DMS53 treated with DMSO at 0.1 percent for 48 hours (cell line): Measurements from ENCODE around the gene F10.
"Not testable (repeated sequence)": the region's sequence is repeated elsewhere in the genome, so short reads cannot be mapped to it uniquely, and the experiment has no call there.

ENCODE experiments used
- DNase-seq: peaks from one replicate; lab custom pipeline; 2025; ENCODE audit not compliant: unreplicated experiment; lab: John Stamatoyannopoulos, UW

Gene F10

GRCh38 chr13:113151745-113152690 is 29.4 kb downstream of the F10 start:
- DNase-seq = no peak

DNA sequence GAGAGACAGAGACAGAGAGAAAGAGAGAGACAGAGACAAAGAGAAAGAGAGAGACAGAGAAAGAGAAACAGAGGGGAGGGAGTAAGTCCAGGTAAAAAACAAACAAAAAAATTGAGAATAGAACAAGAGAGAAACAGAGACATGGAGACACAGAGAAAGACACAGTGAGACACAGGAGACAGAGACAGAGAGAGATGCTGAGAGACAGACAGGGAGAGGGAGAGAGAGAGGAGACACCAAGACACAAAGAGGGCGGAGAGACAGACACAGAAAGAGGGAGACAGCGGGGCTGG is 30.0 kb downstream of the F10 start:
- DNase-seq = no peak

GRCh38 chr13:113152984-113153809 is 30.6 kb downstream of the F10 start:
- peak; percentile 3 for DNase-seq

DNA sequence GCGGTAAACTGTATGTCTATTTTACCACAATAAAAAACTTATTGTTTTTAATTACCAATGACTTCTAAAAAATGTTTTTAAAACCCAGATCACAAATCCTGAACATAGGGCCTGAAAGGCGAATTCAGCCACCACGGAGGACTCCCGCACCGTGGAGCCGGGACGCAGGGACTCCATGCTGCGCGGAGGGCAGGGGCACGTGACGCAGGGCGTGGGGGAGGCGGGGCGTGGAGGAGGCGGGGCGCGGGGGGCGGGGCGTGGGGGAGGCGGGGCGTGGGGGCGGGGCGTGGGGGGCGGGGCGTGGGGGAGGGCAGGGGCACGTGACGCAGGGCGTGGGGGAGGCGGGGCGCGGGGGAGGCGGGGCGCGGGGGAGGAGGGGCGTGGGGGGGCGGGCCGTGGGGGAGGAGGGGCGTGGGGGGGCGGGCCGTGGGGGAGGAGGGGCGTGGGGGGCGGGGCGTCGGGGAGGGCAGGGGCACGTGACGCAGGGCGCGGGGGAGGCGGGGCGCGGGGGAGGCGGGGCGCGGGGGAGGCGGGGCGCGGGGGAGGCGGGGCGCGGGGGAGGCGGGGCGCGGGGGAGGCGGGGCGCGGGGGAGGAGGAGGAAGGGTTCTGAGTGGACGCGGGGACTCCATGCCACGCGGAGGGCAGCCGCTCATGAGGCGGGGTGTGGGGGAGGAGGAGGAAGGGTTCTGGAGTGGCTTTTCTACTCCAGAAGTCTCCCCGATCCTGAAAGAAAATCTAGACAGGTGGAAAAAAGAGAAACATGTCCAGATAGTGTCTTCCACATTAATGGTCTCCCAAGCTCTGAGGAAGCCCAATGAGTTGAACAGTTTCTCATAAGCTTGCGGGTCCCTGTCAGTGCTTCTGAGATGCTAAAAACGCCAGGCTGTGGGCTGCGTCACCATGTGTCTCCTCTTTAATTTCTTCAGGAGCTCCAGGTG is 31.5 kb downstream of the F10 start:
- DNase-seq = peak; percentile 16

DNA sequence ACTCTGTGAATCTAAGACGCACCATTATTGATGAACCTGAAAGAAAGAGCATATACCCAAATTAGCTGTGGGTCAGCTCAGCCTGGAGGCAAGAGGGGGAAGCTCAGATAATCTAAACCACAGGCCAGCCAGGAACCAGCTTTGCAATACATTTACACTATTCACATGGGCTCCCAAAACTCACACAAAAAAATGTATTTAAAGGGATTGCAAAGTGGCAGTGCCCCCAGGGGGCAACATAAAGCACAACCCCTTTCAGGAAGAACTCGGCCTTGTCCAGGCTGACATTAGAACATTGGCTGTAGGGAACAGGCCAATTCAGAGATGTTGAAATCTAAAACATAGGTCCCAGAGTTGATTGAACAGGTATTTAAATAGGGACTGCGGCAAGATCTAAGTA is 32.6 kb downstream of the F10 start:
- DNase-seq = no peak

DNA sequence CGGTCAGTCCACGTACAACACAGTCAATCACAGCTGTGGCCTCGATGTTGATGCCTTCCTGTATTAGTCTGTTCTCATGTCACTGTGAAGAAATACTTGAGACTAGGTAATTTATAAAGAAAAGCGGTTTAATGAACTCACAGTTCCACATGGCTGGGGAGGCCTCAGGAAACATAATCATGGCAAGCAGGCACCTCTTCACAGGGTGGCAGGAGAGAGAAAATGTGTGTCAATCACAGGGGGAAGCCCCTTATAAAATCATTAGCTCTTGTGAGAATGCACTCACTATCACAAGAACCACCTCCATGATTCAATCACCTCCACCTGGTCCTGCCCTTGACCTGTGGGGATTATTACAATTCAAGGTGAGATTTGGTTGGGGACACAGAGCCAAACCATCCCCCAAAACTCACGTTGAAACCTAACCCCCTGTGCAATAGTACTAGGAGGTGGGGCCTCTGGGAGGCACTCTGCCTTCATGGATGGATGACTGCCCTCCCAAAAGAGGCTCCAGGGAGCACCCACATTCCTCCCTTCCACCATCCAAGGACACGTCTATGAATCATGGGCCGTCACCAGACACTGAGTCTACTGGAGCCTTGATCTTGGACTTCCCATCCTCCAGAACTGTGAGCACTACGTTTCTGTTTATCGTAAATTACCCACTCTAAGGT is 33.5 kb downstream of the F10 start:
- no peak for DNase-seq

DNA sequence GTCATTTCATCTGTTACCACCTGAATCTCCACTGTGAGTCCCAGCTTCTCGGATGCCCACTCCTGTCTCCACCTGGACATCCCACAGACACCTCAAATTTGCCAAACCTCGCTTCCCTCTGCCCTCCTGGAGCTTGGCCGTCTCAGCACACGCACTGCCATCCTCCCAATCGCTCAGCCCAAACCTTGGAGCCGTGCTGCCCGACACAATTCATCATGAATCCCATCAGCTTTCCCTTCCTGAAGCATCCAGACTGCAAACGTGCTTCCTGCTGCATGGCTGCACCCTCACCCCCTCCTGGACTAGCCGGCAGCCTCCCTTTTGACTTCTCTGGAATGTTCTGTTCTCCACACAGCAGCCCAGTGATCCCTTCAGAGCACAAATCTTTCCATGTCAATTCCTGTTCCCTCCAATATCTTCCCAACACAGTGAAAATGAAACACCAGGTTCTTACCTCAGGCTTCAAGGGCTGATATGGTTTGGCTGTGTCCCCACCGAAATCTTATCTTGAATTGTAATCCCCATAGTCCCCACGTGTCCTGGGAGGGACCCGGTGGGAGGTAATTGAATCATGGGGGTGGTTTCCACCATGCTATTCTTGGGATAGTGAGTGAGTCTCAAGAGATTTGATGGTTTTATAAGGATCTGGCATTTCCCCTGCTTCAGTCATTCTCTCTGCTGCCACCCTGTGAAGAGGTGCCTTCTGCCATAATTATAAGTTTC is 34.8 kb downstream of the F10 start:
- no peak for DNase-seq

DNA sequence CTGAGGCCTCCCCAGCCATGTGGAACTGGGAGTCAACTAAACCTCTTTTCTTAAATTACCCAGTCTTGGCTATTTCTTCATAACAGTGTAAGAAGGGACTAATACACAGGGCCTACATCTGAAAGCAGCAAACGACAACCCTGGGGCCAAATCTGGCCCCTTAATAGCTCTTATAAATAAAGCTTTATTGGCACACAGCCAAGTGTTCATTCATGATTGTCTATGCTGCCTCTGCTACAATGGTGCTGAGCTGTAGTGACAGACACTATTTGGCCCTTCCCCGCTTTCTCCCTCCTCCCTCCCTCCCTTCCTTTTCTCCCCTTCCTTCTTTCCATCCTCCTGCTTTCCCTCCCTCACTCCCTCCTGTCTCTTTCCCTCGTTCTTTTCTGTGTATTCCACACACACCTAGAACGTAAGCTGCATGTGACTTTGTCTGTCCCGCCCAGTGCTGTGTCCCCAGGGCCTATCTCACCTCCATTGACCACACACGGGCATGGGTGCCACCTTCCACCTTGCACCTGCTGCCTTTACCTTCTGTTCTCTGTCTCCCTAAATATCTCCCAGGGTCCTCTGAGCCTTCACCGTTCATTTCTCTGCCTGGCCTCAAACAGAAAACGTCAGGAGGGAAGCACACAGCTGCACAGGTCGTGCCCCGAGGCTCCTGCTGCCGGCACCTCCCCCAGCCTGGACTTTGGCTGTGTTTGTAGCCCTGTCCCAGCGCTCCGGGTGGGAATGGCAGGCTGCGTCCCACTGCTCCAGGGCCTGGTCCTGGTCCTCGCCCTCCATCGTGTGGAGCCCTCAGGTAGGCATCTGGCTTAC is 35.5 kb downstream of the F10 start, which contains the start of gene PROZ:
Gene PROZ, plus strand, starts transcription at position 720 of the 819 bp plus-strand sequence. Its CDS starts 13 bp downstream, at position 733.
- no peak for DNase-seq

- DNase-seq = no peak
Measured at GRCh38 chr13:113158946-113159345, 36.3 kb downstream of the F10 start.

GRCh38 chr13:113159701-113160100 is 37.1 kb downstream of the F10 start:
- DNase-seq = no peak

- DNase-seq = no peak
Measured at GRCh38 chr13:113160983-113161382, 38.4 kb downstream of the F10 start.

GRCh38 chr13:113161433-113161832 is 38.8 kb downstream of the F10 start:
- DNase-seq = no peak

DNA sequence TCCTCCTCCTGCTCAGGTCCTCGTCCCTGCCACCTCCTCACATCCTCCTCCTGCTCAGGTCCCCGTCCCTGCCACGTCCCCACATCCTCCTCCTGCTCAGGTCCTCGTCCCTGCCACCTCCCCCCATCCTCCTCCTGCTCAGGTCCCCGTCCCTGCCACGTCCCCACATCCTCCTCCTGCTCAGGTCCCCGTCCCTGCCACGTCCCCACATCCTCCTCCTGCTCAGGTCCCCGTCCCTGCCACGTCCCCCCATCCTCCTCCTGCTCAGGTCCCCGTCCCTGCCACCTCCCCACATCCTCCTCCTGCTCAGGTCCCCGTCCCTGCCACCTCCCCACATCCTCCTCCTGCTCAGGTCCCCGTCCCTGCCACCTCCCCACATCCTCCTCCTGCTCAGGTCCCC is 39.4 kb downstream of the F10 start:
- not testable (repeated sequence) for DNase-seq

DNA sequence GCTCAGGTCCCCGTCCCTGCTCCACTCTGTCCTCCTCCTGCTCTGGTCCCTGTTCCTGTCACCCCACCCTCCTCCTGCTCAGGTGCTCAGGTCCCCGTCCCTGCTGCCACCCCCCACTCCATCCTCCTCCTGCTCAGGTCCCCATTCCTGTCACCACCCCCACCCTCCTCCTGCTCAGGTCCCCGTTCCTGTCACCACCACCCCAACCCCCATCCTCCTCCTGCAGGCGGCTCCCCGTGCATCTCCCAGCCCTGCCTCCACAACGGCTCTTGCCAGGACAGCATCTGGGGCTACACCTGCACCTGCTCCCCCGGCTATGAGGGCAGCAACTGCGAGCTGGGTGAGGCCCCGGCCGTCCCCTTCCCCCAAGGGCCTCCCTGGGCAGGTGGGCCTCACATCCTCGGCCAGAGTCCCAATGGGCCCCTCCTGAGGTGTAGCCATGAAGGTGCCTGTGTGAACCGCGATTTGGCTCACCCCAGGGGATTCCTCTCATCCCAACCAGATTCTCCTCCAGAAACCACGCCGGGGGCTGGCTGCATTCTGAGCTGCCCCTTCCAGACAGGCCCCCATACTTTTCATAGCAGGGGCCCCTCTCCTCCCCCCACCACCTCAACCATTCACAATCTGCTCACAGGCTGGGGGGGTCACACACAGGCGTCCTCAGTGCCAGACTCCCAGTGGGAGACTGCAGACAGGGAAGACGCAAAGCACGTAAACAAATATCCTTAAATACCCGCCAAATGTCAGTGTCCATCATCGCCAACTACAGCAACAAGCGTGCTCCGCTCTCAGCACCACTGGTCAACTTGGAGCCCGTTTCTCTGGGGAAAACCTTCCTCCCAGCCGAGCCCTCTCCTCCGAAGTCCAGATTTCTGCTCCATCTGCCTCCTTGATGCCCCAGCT is 40.4 kb downstream of the F10 start:
- DNase-seq = no peak

- DNase-seq = no peak
Measured at GRCh38 chr13:113164492-113164891, 41.9 kb downstream of the F10 start.

DNA sequence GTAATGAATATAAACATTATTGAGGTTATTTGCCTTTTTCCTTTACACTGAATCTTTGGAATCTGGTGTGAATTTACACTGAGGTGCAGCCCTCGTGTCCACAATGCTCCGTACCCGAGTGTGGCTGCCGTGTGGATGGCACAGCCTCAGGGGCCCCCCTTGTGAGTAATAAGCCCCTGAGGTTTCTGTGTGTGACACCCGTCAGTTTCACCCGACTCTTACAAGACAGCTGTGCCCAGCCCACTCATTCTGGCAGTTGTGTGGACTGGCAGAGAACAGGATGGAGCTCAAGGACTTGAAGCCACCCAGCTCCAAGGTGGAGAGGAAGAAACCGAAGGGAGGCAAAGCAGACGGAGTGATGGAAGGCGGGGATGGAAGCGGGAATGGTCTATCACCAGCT is 43.7 kb downstream of the F10 start:
- DNase-seq = no peak

DNA sequence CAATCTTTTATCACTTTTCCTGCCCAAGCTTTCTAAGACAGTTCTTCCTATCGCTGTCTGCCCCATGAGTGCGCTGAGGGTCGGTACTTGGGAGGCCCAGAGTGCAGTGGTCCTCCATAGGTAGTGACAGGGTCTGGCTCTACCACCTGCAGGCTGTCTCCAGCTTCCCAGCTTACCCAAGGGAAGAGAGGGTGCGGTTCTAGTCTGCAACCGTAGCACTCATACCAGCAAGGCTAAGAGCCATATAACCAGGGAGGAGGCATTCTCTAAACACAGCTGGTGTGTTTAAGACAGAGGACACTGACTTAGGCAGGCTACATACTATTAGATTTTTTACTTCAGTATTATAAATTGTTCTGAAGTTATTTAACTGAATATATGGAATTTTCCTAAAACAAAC is 44.1 kb downstream of the F10 start:
- DNase-seq = no peak

DNA sequence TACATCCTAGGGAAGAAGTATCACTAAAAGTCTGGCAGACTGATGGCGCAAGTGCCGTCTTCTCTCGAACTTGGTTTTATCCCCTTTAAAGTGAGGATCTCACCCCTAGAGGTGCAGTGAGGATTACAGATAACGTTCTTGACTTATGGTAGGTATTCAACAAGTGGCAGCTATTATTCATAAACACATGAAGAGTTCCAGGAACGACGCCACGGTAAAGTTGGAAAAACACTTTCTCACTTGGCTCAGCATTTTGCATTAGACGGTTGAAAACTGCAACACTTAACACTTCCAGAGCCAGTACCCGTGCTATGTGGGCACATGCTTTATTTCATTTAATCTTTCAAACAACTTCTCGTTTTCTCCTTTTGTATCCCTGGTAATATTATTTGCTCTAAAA is 44.6 kb downstream of the F10 start:
- no peak for DNase-seq
